ENCODE data around the gene PRPF40B. TPM values are rescaled to one million over a fixed set of nuclear protein-coding genes. Genes with fewer than 3 reads are reported as not detected.

The PRPF40B gene
- total RNA-seq, 2 donors from 2014 or later, result 13.9 to 31.1 TPM

DNA sequence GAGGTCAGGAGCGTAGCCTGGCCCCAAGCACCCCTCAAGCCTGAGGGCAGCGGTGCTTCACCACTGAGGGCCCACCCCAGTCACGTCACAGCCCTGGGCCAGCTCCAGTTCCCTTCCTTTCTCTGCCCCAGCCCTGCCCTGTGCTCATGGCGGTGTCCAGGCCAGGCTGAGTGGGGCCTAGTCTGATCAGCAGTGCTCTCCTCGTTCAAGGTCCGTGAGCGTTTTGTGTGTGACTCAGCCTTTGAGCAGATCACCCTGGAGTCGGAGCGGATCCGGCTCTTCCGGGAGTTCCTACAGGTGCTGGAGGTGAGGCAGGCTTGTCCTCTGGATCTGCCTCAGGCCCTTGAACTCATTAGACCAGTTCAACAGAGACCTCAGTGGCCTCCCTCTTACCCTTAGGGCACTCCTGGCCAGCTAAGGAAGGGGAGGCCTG lies 19.0 kb downstream of the PRPF40B start:
- no peaks in the 10 kb centered on the region for H3K27me3 ChIP-seq (replicated peaks; ENCODE audit: insufficient read depth)
- H3K4me3 ChIP-seq, result no peak overlapping the region
- intact Hi-C loops (cut with DNase I), result no loop called here
- peaks cover 0 to 5% of the 10 kb centered on the region in 2 donors for H3K36me3 ChIP-seq
- H3K9me3 ChIP-seq, result no peaks in the 10 kb centered on the region
- no peak for TF ChIP-seq POLR2A (IDR thresholded peaks at IDR 0.05)
- no peak for TF ChIP-seq POLR2AphosphoS5 (IDR thresholded peaks at IDR 0.05)
- TF ChIP-seq, protein P1, sequence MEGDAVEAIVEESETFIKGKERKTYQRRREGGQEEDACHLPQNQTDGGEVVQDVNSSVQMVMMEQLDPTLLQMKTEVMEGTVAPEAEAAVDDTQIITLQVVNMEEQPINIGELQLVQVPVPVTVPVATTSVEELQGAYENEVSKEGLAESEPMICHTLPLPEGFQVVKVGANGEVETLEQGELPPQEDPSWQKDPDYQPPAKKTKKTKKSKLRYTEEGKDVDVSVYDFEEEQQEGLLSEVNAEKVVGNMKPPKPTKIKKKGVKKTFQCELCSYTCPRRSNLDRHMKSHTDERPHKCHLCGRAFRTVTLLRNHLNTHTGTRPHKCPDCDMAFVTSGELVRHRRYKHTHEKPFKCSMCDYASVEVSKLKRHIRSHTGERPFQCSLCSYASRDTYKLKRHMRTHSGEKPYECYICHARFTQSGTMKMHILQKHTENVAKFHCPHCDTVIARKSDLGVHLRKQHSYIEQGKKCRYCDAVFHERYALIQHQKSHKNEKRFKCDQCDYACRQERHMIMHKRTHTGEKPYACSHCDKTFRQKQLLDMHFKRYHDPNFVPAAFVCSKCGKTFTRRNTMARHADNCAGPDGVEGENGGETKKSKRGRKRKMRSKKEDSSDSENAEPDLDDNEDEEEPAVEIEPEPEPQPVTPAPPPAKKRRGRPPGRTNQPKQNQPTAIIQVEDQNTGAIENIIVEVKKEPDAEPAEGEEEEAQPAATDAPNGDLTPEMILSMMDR (IDR thresholded peaks at IDR 0.05), result no peak
- H3K27ac ChIP-seq, result no peak overlapping the region
- WGBS, result 94% methylated on average over 11 of the region's 11 CpGs
- no peak for DNase-seq (ENCODE audit: low spot score)
- no peaks in the 10 kb centered on the region for H3K4me1 ChIP-seq (replicated peaks)

DNA sequence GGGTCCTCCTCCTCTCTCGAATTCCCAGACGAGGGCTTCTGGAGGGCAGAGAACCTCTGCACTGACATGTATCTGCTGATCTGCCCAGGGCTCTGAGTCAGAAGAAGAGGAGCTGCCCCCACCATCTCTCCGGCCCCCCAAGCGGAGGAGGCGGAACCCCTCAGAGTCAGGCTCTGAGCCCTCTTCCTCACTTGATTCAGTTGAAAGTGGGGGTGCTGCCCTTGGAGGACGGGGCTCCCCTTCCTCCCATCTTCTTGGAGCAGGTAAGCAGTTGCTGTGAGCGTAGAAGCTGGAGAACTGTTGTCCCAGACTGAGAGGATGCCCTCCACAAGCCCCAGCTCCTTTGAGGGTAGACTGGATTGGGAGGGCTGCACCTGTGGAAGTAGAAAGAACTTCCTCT lies 19.8 kb downstream of the PRPF40B start:
- Histone ChIP-seq H3K27ac (no peak overlapping the region), H3K4me1 (replicated peaks) (no peaks in the 10 kb centered on the region), H3K9me3 (no peaks in the 10 kb centered on the region), H3K27me3 (replicated peaks; ENCODE audit: insufficient read depth) (no peaks in the 10 kb centered on the region), H3K36me3 (peaks cover 0 to 5% of the 10 kb centered on the region in 2 donors), H3K4me3 (no peak overlapping the region)
- WGBS, result 78% methylated on average over 7 of the region's 7 CpGs
- intact Hi-C loops (cut with DNase I), result no loop called here
- TF ChIP-seq, protein P1 (IDR thresholded peaks at IDR 0.05), result no peak
- no peak for TF ChIP-seq POLR2AphosphoS5 (IDR thresholded peaks at IDR 0.05)
- no peak for TF ChIP-seq POLR2A (IDR thresholded peaks at IDR 0.05)
- DNase-seq (ENCODE audit: low spot score), result no peak

DNA sequence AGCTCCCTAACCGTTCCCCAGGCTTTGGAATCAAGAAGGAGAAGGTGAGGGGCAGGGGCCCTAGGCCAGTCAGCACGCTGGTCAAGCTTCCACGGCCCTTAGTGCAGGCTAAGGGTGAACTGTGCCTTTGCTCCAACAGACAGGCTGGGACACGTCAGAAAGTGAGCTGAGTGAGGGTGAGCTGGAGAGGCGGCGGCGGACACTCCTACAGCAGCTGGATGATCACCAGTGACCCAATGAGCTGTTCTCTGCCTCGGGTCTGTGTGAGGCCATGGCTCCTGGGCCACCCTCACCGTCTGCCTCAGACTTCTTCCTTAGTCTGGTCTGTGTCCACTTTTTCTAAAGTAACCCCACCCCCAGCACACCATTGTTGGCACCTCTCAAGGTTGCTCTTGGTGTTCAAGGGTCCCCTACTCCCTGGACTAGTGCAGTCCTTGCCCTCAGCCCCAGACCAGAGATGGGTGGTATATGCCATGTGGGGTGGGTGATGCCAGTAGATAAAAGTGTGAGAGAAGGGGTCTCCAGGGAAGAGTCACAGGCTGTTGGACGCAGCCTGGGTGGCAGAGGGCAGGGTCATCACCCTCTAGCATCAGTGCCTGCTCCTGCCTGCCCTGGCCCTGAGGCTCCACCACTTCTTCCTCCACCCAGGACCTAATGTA lies 20.7 kb downstream of the PRPF40B start:
- WGBS, result 35% methylated on average over 10 of the region's 10 CpGs
- Histone ChIP-seq H3K27ac (peak overlapping the region in 1 of 2 donors; percentile 20), H3K9me3 (no peaks in the 10 kb centered on the region), H3K36me3 (peaks cover 0 to 5% of the 10 kb centered on the region in 2 donors), H3K4me3 (no peak overlapping the region), H3K4me1 (replicated peaks) (no peaks in the 10 kb centered on the region), H3K27me3 (replicated peaks; ENCODE audit: insufficient read depth) (no peaks in the 10 kb centered on the region)
- DNase-seq (ENCODE audit: low spot score), result no peak
- no peak for TF ChIP-seq POLR2AphosphoS5 (IDR thresholded peaks at IDR 0.05)
- TF ChIP-seq, protein P1 (IDR thresholded peaks at IDR 0.05), result no peak
- no peak for TF ChIP-seq POLR2A (IDR thresholded peaks at IDR 0.05)
- intact Hi-C loops (cut with DNase I), result loop anchor here (1.0 kb wide), 1 partner anchor 63 kb away; the partner anchor contains the start of gene FMNL3

DNA sequence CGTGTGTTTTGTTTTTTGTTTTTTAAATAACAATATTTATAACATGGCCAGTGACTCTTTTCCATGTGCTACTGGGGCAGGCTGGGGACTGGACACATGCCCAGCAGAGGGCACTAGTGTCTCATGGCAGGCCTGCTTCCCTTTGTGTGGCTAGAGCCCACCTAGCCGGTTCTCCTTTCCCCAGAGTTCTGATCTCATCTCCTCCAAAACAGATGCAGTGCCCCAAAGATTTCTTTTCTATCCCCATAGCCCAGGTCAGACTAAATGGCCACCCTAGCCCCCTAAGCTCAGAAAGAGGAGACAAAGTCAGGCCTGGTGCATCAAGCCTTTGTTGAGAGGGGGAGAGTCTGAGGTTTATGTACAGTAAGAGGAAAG lies 21.2 kb downstream of the PRPF40B start:
- H3K27ac ChIP-seq, result peak overlapping the region in 1 of 2 donors; percentile 20
- H3K36me3 ChIP-seq, result peaks cover 0 to 5% of the 10 kb centered on the region in 2 donors
- peak; percentile 75 for DNase-seq (ENCODE audit: low spot score)
- H3K4me3 ChIP-seq, result no peak overlapping the region
- H3K4me1 ChIP-seq (replicated peaks), result no peaks in the 10 kb centered on the region
- 0% methylated on average over 2 of the region's 2 CpGs for WGBS
- intact Hi-C loops (cut with DNase I), result loop anchor here (1.0 kb wide), 1 partner anchor 63 kb away; the partner anchor contains the start of gene FMNL3
- no peaks in the 10 kb centered on the region for H3K9me3 ChIP-seq
- no peak for TF ChIP-seq POLR2A (IDR thresholded peaks at IDR 0.05)
- TF ChIP-seq POLR2AphosphoS5 (IDR thresholded peaks at IDR 0.05), result peak; percentile 64
- TF ChIP-seq, protein P1 (IDR thresholded peaks at IDR 0.05), result peak; percentile 83 to 97 (median 95)
- H3K27me3 ChIP-seq (replicated peaks; ENCODE audit: insufficient read depth), result no peaks in the 10 kb centered on the region
